GM12892 (cell line): Measurements from ENCODE around the gene GPR39.

ENCODE experiments used
- POLR2A ChIP-seq: IDR thresholded peaks from 2 replicates; pipeline ENCODE4 v1.6.1; 2011; ENCODE audit warnings: low read depth, low read length, control low read depth
- TAF1 ChIP-seq: IDR thresholded peaks from 2 replicates; pipeline ENCODE4 v1.6.1; 2011; ENCODE audit warnings: low read depth, mild to moderate bottlenecking, control low read depth, low read length, borderline replicate concordance

- no peak for TF ChIP-seq TAF1
- no peak for TF ChIP-seq POLR2A
Observed at GRCh38 chr2:132641819-132642218, 225.2 kb downstream of the GPR39 start.
